Parathyroid adenoma (tissue), 2 donors: ENCODE measurements around the gene LTBP1.

Source experiments
- H2AFZ ChIP-seq: fragments of 300-600 bp; sonication (generic); one replicate; pipeline ENCODE4 v1.7.0; 2017; ENCODE audit warnings: antibody characterized with exemption, mild to moderate bottlenecking
- H3K27ac ChIP-seq: fragments of 300-600 bp; sonication (generic); one replicate; pipeline ENCODE4 v1.7.0; 2017
- H3K27me3 ChIP-seq: fragments of 300-600 bp; sonication (generic); one replicate; pipeline ENCODE4 v1.7.0; 2017; ENCODE audit warnings: low read length; ENCODE audit not compliant: control insufficient read depth, insufficient read depth
- H3K36me3 ChIP-seq: fragments of 300-600 bp; sonication (generic); one replicate; pipeline ENCODE4 v1.7.0; 2017; ENCODE audit warnings: low read length; ENCODE audit not compliant: control insufficient read depth, insufficient read depth
- H3K4me1 ChIP-seq: fragments of 300-600 bp; sonication (generic); one replicate; pipeline ENCODE4 v1.7.0; 2017; ENCODE audit warnings: control low read depth
- H3K4me2 ChIP-seq: fragments of 300-600 bp; sonication (generic); one replicate; pipeline ENCODE4 v1.7.0; 2017; ENCODE audit warnings: low read length
- H3K4me3 ChIP-seq: fragments of 300-600 bp; sonication (generic); one replicate; pipeline ENCODE4 v1.7.0; 2017; ENCODE audit warnings: low read depth, low read length
- H3K79me2 ChIP-seq: fragments of 300-600 bp; sonication (generic); one replicate; pipeline ENCODE4 v1.7.0; 2017; ENCODE audit warnings: control low read depth
- H3K9ac ChIP-seq: fragments of 300-600 bp; sonication (generic); one replicate; pipeline ENCODE4 v1.7.0; 2017; ENCODE audit warnings: mild to moderate bottlenecking
- H3K9me3 ChIP-seq: fragments of 300-600 bp; sonication (generic); one replicate; pipeline ENCODE4 v1.7.0; 2017; ENCODE audit warnings: low read length; ENCODE audit not compliant: control insufficient read depth
- CTCF ChIP-seq: fragments of 300-600 bp; sonication (generic); IDR thresholded peaks from one replicate; pipeline ENCODE4 v1.7.0; 2017; ENCODE audit warnings: antibody characterized with exemption, mild to moderate bottlenecking
- donor health status: primary hyperparathyroidism.

Gene LTBP1

DNA sequence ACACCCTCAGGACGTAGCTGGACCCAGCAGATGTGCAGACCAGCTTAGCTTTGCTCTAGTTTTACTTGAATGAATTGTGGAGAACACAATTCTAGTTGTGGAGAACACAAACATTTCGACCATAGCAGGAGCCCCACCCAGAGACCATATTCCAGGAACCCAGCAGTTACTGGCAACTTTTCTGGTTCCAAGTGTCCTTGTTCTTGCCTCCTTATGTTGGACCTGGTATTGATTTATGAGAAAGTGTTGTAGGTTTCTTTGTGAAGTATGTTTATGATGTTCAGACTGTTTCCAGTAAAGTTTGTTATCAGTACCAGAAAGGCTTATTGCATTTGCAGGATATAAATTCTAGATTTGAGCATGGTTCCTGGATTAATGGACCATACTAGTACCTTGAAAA, 51.0 kb downstream of the LTBP1 start:
- Histone ChIP-seq H3K27ac (no peak overlapping the region), H3K9ac (no peak overlapping the region)
- no peak for TF ChIP-seq CTCF

GRCh38 chr2:33000986-33001385, 54.2 kb downstream of the LTBP1 start:
- Histone ChIP-seq H3K36me3 (no peaks in the 10 kb centered on the region), H3K9ac (no peak overlapping the region), H3K4me2 (no peak overlapping the region), H3K9me3 (no peaks in the 10 kb centered on the region), H2AFZ (no peak overlapping the region), H3K79me2 (no peaks in the 10 kb centered on the region), H3K4me1 (no peaks in the 10 kb centered on the region), H3K27ac (no peak overlapping the region), H3K4me3 (no peak overlapping the region), H3K27me3 (no peaks in the 10 kb centered on the region)
- no peak for TF ChIP-seq CTCF

More for the DNA sequence above, 51.0 kb downstream of the LTBP1 start:
- Histone ChIP-seq H3K4me2 (no peak overlapping the region), H3K4me3 (no peak overlapping the region), H3K4me1 (no peaks in the 10 kb centered on the region), H3K36me3 (no peaks in the 10 kb centered on the region), H3K79me2 (no peaks in the 10 kb centered on the region), H3K27me3 (no peaks in the 10 kb centered on the region), H3K9me3 (no peaks in the 10 kb centered on the region), H2AFZ (no peak overlapping the region)

DNA sequence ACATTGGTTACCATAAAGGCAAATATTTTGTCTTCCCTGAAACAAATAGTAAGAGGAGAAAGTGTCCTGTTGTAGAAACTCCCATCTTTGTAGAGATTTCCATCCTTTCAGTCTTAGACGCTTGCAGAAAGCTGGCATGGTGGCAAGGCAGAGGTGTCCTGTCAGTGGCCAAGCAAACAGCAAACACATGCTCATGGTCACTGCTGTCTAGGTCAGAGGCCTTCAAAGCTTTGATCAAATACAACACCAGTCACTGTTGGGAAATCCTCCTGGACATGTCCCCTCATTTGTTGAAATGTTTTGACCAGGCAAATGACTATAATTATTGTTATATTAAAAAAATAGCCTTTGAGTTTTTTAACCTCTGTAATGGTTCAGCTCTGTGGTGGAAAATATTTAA, 55.1 kb downstream of the LTBP1 start:
- no peak overlapping the region for H3K9ac ChIP-seq
- no peak overlapping the region for H3K4me2 ChIP-seq
- no peaks in the 10 kb centered on the region for H3K79me2 ChIP-seq
- H2AFZ ChIP-seq, result no peak overlapping the region
- no peak for TF ChIP-seq CTCF
- no peak overlapping the region for H3K27ac ChIP-seq
- H3K36me3 ChIP-seq, result no peaks in the 10 kb centered on the region
- no peaks in the 10 kb centered on the region for H3K4me1 ChIP-seq
- H3K9me3 ChIP-seq, result no peaks in the 10 kb centered on the region
- H3K27me3 ChIP-seq, result no peaks in the 10 kb centered on the region
- no peak overlapping the region for H3K4me3 ChIP-seq

GRCh38 chr2:33002863-33003262, 56.1 kb downstream of the LTBP1 start:
- no peak for TF ChIP-seq CTCF
- H2AFZ ChIP-seq, result no peak overlapping the region

GRCh38 chr2:33005057-33005456, 58.3 kb downstream of the LTBP1 start:
- Histone ChIP-seq H3K27ac (no peak overlapping the region), H3K4me3 (no peak overlapping the region), H3K4me1 (no peaks in the 10 kb centered on the region), H3K9ac (no peak overlapping the region), H3K4me2 (no peak overlapping the region), H3K79me2 (no peaks in the 10 kb centered on the region), H3K9me3 (no peaks in the 10 kb centered on the region), H3K27me3 (no peaks in the 10 kb centered on the region), H2AFZ (no peak overlapping the region), H3K36me3 (no peaks in the 10 kb centered on the region)
- TF ChIP-seq CTCF, result no peak

More at GRCh38 chr2:33002863-33003262, 56.1 kb downstream of the LTBP1 start:
- Histone ChIP-seq H3K79me2 (no peaks in the 10 kb centered on the region), H3K36me3 (no peaks in the 10 kb centered on the region), H3K27me3 (no peaks in the 10 kb centered on the region), H3K27ac (no peak overlapping the region), H3K9me3 (no peaks in the 10 kb centered on the region), H3K9ac (no peak overlapping the region), H3K4me1 (no peaks in the 10 kb centered on the region), H3K4me3 (no peak overlapping the region), H3K4me2 (no peak overlapping the region)
